SKM-1 treated with dmso at 0.1 percent for 144 hours (cell line): ENCODE results near the gene ZNF3.

ENCODE experiments used
- DNase-seq: peaks from one replicate; lab custom pipeline; 2025; ENCODE audit not compliant: unreplicated experiment; lab: John Stamatoyannopoulos, UW

ZNF3 gene

GRCh38 chr7:100053215-100053614, 28.3 kb downstream of the ZNF3 start:
- peak; percentile 8 for DNase-seq

- no peak for DNase-seq
Measured at GRCh38 chr7:100051611-100052010, 29.9 kb downstream of the ZNF3 start.

- peak; percentile 30 for DNase-seq
Measured at GRCh38 chr7:100049441-100050291, 31.9 kb downstream of the ZNF3 start, which contains the start of gene ZSCAN21. Gene ZSCAN21, plus strand, starts transcription at chr7:100049774. Its CDS starts 7,233 bp downstream, at chr7:100057007.

GRCh38 chr7:100048680-100049079, 32.8 kb downstream of the ZNF3 start:
- no peak for DNase-seq

GRCh38 chr7:100044718-100045117, 36.8 kb downstream of the ZNF3 start:
- DNase-seq, result no peak

GRCh38 chr7:100040575-100040974, 40.9 kb downstream of the ZNF3 start:
- no peak for DNase-seq

- DNase-seq, result no peak
Measured at GRCh38 chr7:100038326-100038725, 43.2 kb downstream of the ZNF3 start.

GRCh38 chr7:100035876-100036275, 45.6 kb downstream of the ZNF3 start:
- DNase-seq, result no peak

- no peak for DNase-seq
Measured at GRCh38 chr7:100034871-100035510, 46.5 kb downstream of the ZNF3 start.

GRCh38 chr7:100033526-100033925, 48.0 kb downstream of the ZNF3 start:
- no peak for DNase-seq

- no peak for DNase-seq
Measured at GRCh38 chr7:100029596-100029995, 51.9 kb downstream of the ZNF3 start.

- no peak for DNase-seq
Measured at GRCh38 chr7:100027197-100027596, 54.3 kb downstream of the ZNF3 start.

- no peak for DNase-seq
Measured at GRCh38 chr7:100024020-100024619, 57.4 kb downstream of the ZNF3 start.

GRCh38 chr7:100023526-100023925, 58.0 kb downstream of the ZNF3 start:
- no peak for DNase-seq

- no peak for DNase-seq
Measured at GRCh38 chr7:100022621-100023020, 58.9 kb downstream of the ZNF3 start.

GRCh38 chr7:100021297-100021696, 60.2 kb downstream of the ZNF3 start:
- DNase-seq, result no peak
